ENCODE measurements around the gene KNDC1.

Gene KNDC1

DNA sequence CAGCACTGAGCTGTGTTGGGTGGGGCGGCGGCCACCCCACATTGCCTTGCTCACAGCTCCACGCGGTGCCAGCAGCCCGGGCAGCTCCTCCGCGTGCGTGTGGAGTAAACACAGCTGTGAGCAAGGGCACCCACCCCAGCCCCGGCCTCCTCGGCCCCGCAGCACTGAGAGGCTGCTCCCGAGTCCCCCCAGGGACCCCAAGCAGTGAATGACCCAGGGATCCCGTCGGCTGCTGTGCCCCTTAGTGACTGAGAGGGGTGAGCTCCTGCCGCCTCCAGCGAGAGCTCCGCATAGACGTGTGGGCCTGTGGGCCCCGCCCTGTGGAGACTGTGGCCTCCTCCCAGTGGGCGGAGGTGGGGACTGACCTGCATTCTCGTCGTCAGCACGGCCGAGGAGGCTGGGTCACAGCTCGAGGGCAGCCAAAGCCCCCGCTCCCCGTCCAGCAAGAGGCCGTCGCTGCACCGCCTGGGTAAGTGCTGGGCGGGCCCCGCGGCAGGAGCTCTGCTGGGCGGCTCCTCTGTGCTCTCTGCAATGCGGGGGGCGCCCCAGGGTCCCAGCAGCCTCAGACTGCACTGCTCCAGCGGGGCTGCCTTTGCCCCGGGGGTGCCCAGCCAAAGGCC is 40.1 kb downstream of the KNDC1 start:
- ChIA-PET POLR2A (no interaction called here), CTCF (interaction anchor here (1.0 kb wide), 1 partner anchor 45 kb away, joined by 3 read pairs; no protein-coding TSS in a partner anchor)
- DNase-seq (ENCODE audit: extremely low spot score) = no peak
- TF ChIP-seq L3MBTL2 (conservative IDR thresholded peaks at IDR 0.05) (no peak), ZNF384 (IDR thresholded peaks at IDR 0.05) (no peak), FOXM1 (IDR thresholded peaks at IDR 0.05; ENCODE audit: borderline replicate concordance) (no peak), NFRKB (IDR thresholded peaks at IDR 0.05) (no peak), BHLHE40 (IDR thresholded peaks at IDR 0.05; ENCODE audit: borderline replicate concordance) (no peak)

GRCh38 chr10:133200621-133201031 is 40.6 kb downstream of the KNDC1 start:
- CTCF ChIA-PET = interaction anchor here (1.0 kb wide), 1 partner anchor 46 kb away, joined by 3 read pairs; no protein-coding TSS in a partner anchor
- POLR2A ChIA-PET = no interaction called here

DNA sequence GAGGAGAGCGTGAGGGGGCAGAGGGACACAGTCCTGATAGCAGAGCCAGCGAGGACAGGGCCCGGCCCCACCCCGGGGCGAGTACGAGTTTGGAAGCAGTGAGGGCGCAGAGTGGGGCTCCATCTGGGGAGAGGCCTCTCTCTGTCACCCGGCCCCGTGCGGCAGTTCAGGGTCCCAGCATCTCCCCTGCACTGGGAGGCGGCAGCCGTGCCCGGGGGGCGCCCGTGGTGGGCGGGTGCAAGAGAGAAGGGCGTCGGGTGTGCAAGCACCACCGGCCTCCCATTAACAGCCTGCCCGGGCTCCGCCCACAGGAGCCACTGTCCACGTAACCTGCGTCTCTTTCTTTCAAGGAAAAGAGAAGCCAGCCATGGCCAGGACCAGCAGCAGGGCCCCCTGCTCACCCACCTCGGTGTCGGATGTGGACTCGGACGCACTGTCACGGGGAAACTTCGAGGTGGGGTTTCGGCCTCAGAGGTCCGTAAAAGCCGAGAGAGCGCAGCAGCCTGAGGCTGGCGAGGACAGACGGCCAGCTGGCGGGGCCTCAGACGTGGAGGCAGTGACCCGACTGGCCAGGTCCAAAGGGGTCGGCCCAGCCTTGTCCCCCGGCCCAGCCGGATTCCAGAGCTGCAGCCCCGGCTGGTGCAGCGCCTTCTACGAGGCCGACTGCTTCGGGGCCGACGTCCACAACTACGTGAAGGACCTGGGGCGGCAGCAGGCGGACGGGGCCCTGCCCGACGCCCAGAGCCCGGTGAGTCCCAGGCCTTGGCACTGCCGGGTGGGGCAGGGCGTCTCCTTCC is 41.3 kb downstream of the KNDC1 start:
- CTCF ChIA-PET = no interaction called here
- no peak for DNase-seq (ENCODE audit: extremely low spot score)
- no peak for TF ChIP-seq FOXA1 (IDR thresholded peaks at IDR 0.05)
- no peak for TF ChIP-seq FOXK2 (IDR thresholded peaks at IDR 0.05)
- TF ChIP-seq ELF4 (IDR thresholded peaks at IDR 0.05) = no peak
- POLR2A ChIA-PET = no interaction called here

More at GRCh38 chr10:133200621-133201031, 40.6 kb downstream of the KNDC1 start:
- no peak for TF ChIP-seq ZNF384 (IDR thresholded peaks at IDR 0.05)
- TF ChIP-seq NFRKB (IDR thresholded peaks at IDR 0.05) = no peak
- TF ChIP-seq FOXK2 (IDR thresholded peaks at IDR 0.05) = no peak
- no peak for TF ChIP-seq TARDBP (IDR thresholded peaks at IDR 0.05)
- TF ChIP-seq CTBP1 (IDR thresholded peaks at IDR 0.05; ENCODE audit: borderline replicate concordance) = no peak
- TF ChIP-seq LEF1 (IDR thresholded peaks at IDR 0.05; ENCODE audit: borderline replicate concordance) = no peak
- no peak for TF ChIP-seq L3MBTL2 (conservative IDR thresholded peaks at IDR 0.05)
- TF ChIP-seq ARNT (IDR thresholded peaks at IDR 0.05) = no peak
- no peak for DNase-seq (ENCODE audit: extremely low spot score)

DNA sequence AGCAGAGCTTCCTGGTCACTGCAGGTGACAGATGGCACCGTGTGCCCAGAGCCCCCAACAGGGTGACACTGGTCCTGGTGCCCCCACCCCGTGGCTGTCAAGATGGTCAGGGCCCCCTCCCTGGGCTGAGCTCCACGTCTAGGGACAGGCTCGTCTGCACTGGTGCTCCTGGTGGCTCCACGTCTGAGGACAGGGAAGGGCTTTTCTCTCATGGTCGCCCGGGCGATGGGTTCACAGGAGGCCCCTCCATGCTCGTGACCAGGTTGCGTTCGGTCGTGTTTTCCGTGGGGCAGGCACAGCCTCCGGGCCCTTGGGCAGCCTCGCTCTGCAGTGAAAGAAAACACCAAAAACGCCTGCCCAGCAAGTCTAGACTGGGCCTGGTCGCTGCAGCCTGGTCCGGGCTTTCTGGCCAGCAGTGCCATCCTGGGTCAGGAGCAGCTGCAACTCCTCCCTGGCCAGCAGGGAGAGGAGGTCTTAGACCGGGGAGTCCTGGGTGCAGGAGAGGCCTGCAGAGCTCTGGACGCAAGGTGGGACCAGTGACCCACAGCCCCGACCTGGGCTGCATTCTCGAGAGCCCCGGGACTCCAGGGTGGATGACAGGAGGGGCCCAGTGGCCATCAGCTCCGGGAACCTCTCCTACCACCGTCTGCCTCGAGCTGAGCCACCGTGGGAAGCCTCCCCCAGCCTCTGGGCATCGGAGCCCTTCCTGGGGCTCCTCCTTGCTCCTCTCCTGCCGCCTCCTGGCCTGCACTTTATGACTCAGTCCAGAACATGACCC is 42.1 kb downstream of the KNDC1 start:
- CTCF ChIA-PET = no interaction called here
- no peak for DNase-seq (ENCODE audit: extremely low spot score)
- POLR2A ChIA-PET = no interaction called here
- TF ChIP-seq CTBP1 (IDR thresholded peaks at IDR 0.05; ENCODE audit: borderline replicate concordance) = no peak
- TF ChIP-seq ARNT (IDR thresholded peaks at IDR 0.05) = no peak
- TF ChIP-seq BHLHE40 (IDR thresholded peaks at IDR 0.05; ENCODE audit: borderline replicate concordance) = no peak
- TF ChIP-seq SP1 (IDR thresholded peaks at IDR 0.05) = no peak
- TF ChIP-seq L3MBTL2 (conservative IDR thresholded peaks at IDR 0.05) = no peak
- no peak for TF ChIP-seq FOXA1 (IDR thresholded peaks at IDR 0.05)
- no peak for TF ChIP-seq NFRKB (IDR thresholded peaks at IDR 0.05)
- TF ChIP-seq LEF1 (IDR thresholded peaks at IDR 0.05; ENCODE audit: borderline replicate concordance) = no peak
- no peak for TF ChIP-seq HDGF (IDR thresholded peaks at IDR 0.05; ENCODE audit: borderline replicate concordance)
- TF ChIP-seq, protein P1, sequence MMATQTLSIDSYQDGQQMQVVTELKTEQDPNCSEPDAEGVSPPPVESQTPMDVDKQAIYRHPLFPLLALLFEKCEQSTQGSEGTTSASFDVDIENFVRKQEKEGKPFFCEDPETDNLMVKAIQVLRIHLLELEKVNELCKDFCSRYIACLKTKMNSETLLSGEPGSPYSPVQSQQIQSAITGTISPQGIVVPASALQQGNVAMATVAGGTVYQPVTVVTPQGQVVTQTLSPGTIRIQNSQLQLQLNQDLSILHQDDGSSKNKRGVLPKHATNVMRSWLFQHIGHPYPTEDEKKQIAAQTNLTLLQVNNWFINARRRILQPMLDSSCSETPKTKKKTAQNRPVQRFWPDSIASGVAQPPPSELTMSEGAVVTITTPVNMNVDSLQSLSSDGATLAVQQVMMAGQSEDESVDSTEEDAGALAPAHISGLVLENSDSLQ (IDR thresholded peaks at IDR 0.05) = no peak
- no peak for TF ChIP-seq ELF4 (IDR thresholded peaks at IDR 0.05)
- TF ChIP-seq ZNF384 (IDR thresholded peaks at IDR 0.05) = no peak
- TF ChIP-seq FOXK2 (IDR thresholded peaks at IDR 0.05) = no peak
- TF ChIP-seq FOXM1 (IDR thresholded peaks at IDR 0.05; ENCODE audit: borderline replicate concordance) = no peak

- DNase-seq (ENCODE audit: extremely low spot score) = no peak
- CTCF ChIA-PET = interaction anchor here (0.6 kb wide), 1 partner anchor 361 kb away, joined by 3 read pairs; no protein-coding TSS in a partner anchor
- POLR2A ChIA-PET = no interaction called here
- TF ChIP-seq ZNF384 (IDR thresholded peaks at IDR 0.05) = no peak
- no peak for TF ChIP-seq NFRKB (IDR thresholded peaks at IDR 0.05)
- TF ChIP-seq FOXK2 (IDR thresholded peaks at IDR 0.05) = no peak
- TF ChIP-seq FOXA1 (IDR thresholded peaks at IDR 0.05) = no peak
- TF ChIP-seq LEF1 (IDR thresholded peaks at IDR 0.05; ENCODE audit: borderline replicate concordance) = no peak
- no peak for TF ChIP-seq FOXM1 (IDR thresholded peaks at IDR 0.05; ENCODE audit: borderline replicate concordance)
- TF ChIP-seq ARNT (IDR thresholded peaks at IDR 0.05) = no peak
- no peak for TF ChIP-seq SP1 (IDR thresholded peaks at IDR 0.05)
- TF ChIP-seq ELF4 (IDR thresholded peaks at IDR 0.05) = no peak
Measured at GRCh38 chr10:133202778-133203651, 43.0 kb downstream of the KNDC1 start.

GRCh38 chr10:133203652-133204195 is 43.7 kb downstream of the KNDC1 start:
- DNase-seq (ENCODE audit: extremely low spot score) = no peak
- ChIA-PET CTCF (interaction anchor here (0.6 kb wide), 1 partner anchor 362 kb away, joined by 3 read pairs; no protein-coding TSS in a partner anchor), POLR2A (no interaction called here)
- TF ChIP-seq ZNF384 (IDR thresholded peaks at IDR 0.05) = no peak
- no peak for TF ChIP-seq SP1 (IDR thresholded peaks at IDR 0.05)
- TF ChIP-seq BHLHE40 (IDR thresholded peaks at IDR 0.05; ENCODE audit: borderline replicate concordance) = no peak
- no peak for TF ChIP-seq ARNT (IDR thresholded peaks at IDR 0.05)
- TF ChIP-seq HDGF (IDR thresholded peaks at IDR 0.05; ENCODE audit: borderline replicate concordance) = no peak
- no peak for TF ChIP-seq CTBP1 (IDR thresholded peaks at IDR 0.05; ENCODE audit: borderline replicate concordance)
- no peak for TF ChIP-seq FOXK2 (IDR thresholded peaks at IDR 0.05)
- no peak for TF ChIP-seq FOXM1 (IDR thresholded peaks at IDR 0.05; ENCODE audit: borderline replicate concordance)

All from HEK293T (cell line).